GM18502 (cell line): Measurements from ENCODE around the gene RLN1.
"Not testable (repeated sequence)": the region's sequence is repeated elsewhere in the genome, so short reads cannot be mapped to it uniquely, and the experiment has no call there.

Experiments
- ATAC-seq: cut with Tn5 transposase; IDR thresholded peaks from one replicate; pipeline ENCODE4 v1.9.1; 2021; ENCODE audit warnings: mild to moderate bottlenecking; ENCODE audit not compliant: unreplicated experiment, poor library complexity

Gene RLN1

GRCh38 chr9:5338992-5339981 lies at the start of gene RLN1:
Gene RLN1 (minus strand): TSS chr9:5339876. CDS start chr9:5339746, 130 bp downstream.
- ATAC-seq, result peak; percentile 100

- ATAC-seq, result peak; percentile 82
Observed at GRCh38 chr9:5389109-5389732, 49.5 kb upstream of the RLN1 start.

GRCh38 chr9:5388026-5388819 lies 48.5 kb upstream of the RLN1 start:
- no peak for ATAC-seq

GRCh38 chr9:5384436-5384835 lies 44.8 kb upstream of the RLN1 start:
- ATAC-seq, result no peak

- no peak for ATAC-seq
Observed at GRCh38 chr9:5382479-5382878, 42.8 kb upstream of the RLN1 start.

GRCh38 chr9:5375790-5376477 lies 36.3 kb upstream of the RLN1 start:
- no peak for ATAC-seq

GRCh38 chr9:5375091-5375490 lies 35.4 kb upstream of the RLN1 start:
- no peak for ATAC-seq

GRCh38 chr9:5364294-5365024 lies 24.8 kb upstream of the RLN1 start:
- ATAC-seq, result peak; percentile 89

GRCh38 chr9:5361326-5362010 lies 21.8 kb upstream of the RLN1 start:
- no peak for ATAC-seq

- ATAC-seq, result no peak
Observed at GRCh38 chr9:5360341-5360740, 20.7 kb upstream of the RLN1 start.

- no peak for ATAC-seq
Observed at GRCh38 chr9:5357431-5358105, 17.9 kb upstream of the RLN1 start.

GRCh38 chr9:5355817-5356216 lies 16.1 kb upstream of the RLN1 start:
- no peak for ATAC-seq

- ATAC-seq, result no peak
Observed at GRCh38 chr9:5355226-5355625, 15.6 kb upstream of the RLN1 start.

- no peak for ATAC-seq
Observed at GRCh38 chr9:5354184-5354583, 14.5 kb upstream of the RLN1 start.

- no peak for ATAC-seq
Observed at GRCh38 chr9:5352637-5353248, 13.1 kb upstream of the RLN1 start.

GRCh38 chr9:5336688-5337087 lies 3.0 kb downstream of the RLN1 start:
- ATAC-seq, result no peak

- not testable (repeated sequence) for ATAC-seq
Observed at GRCh38 chr9:5331276-5331675, 8.4 kb downstream of the RLN1 start.
